CD14-positive monocyte (primary cell): Measurements from ENCODE around the gene LRRC75B. TPM values are rescaled to one million over a fixed set of nuclear protein-coding genes. Genes with fewer than 3 reads are reported as not detected.
"Not testable (repeated sequence)": the region's sequence is repeated elsewhere in the genome, so short reads cannot be mapped to it uniquely, and the experiment has no call there.

ENCODE experiments used
- DNase-seq, 3 donors: peaks; one replicate each; pipeline ENCODE4 v3.0.0-alpha.2; 2011 to 2022
- H2AFZ ChIP-seq: 2 replicates; pipeline ENCODE4 v1.6.0; 2012; ENCODE audit warnings: mild to moderate bottlenecking, low read depth, low read length, inconsistent platforms; ENCODE audit not compliant: insufficient read depth, poor library complexity, severe bottlenecking
- H3K27ac ChIP-seq, 2 donors: 1 replicate in 1 of 2; 2 replicates in 1 of 2; pipeline ENCODE4 v1.5.1; 2012 to 2013; ENCODE audit warnings: low read length in 2 of 2, control low read depth in 1 of 2, inconsistent platforms in 1 of 2, low read depth in 1 of 2, mild to moderate bottlenecking in 1 of 2
- H3K27me3 ChIP-seq, 2 donors: one replicate each; pipeline versions ENCODE4 v1.6.0 to v1.6.1; 2011 to 2013; ENCODE audit warnings: low read length in 2 of 2; ENCODE audit not compliant: control insufficient read depth in 2 of 2, insufficient read depth in 2 of 2
- H3K36me3 ChIP-seq, 2 donors: replicated peaks in 1 of 2; 1 replicate in 1 of 2; 2 replicates in 1 of 2; pipeline versions ENCODE4 v1.5.1 to v1.6.1; 2012 to 2013; ENCODE audit warnings: low read length in 2 of 2, control low read depth in 1 of 2, inconsistent platforms in 1 of 2, mild to moderate bottlenecking in 1 of 2; ENCODE audit not compliant: insufficient read depth in 2 of 2, control insufficient read depth in 1 of 2
- H3K4me1 ChIP-seq, 2 donors: 1 replicate in 1 of 2; 2 replicates in 1 of 2; pipeline versions ENCODE4 v1.5.1 to v1.6.1; 2012 to 2013; ENCODE audit warnings: low read length in 2 of 2, control low read depth in 1 of 2, inconsistent platforms in 1 of 2, mild to moderate bottlenecking in 1 of 2, moderate library complexity in 1 of 2; ENCODE audit not compliant: insufficient read depth in 2 of 2, control insufficient read depth in 1 of 2
- H3K4me2 ChIP-seq: replicated peaks from 2 replicates; pipeline ENCODE3; 2012; ENCODE audit warnings: low read length, moderate library complexity, mild to moderate bottlenecking; ENCODE audit not compliant: poor library complexity, severe bottlenecking; ENCODE audit errors: extremely low read depth
- H3K4me3 ChIP-seq, 3 experiments: fragments of 200-600 bp in 1 of 3; sonication (generic) in 1 of 3; replicated peaks in 1 of 3; 1 replicate in 2 of 3; 2 replicates in 1 of 3; pipeline ENCODE4 v1.5.1; 2011 to 2013; ENCODE audit warnings: low read length in 3 of 3, mild to moderate bottlenecking in 3 of 3, control low read depth in 2 of 3, low read depth in 2 of 3, inconsistent platforms in 1 of 3, moderate library complexity in 1 of 3
- H3K79me2 ChIP-seq: 2 replicates; pipeline ENCODE4 v1.6.0; 2012; ENCODE audit warnings: mild to moderate bottlenecking, control low read depth, inconsistent platforms, low read length, moderate library complexity; ENCODE audit not compliant: insufficient read depth
- H3K9ac ChIP-seq: 2 replicates; pipeline ENCODE4 v1.6.0; 2017; ENCODE audit warnings: low read length, mild to moderate bottlenecking; ENCODE audit not compliant: insufficient read depth, poor library complexity, severe bottlenecking
- H3K9me3 ChIP-seq, 2 donors: replicated peaks in 1 of 2; 1 replicate in 1 of 2; 2 replicates in 1 of 2; pipeline versions ENCODE4 v1.5.1 to v1.6.1; 2012 to 2013; ENCODE audit warnings: low read length in 2 of 2, control low read depth in 1 of 2; ENCODE audit not compliant: control insufficient read depth in 1 of 2, insufficient read depth in 1 of 2
- H4K20me1 ChIP-seq: 2 replicates; pipeline ENCODE4 v1.6.0; 2012; ENCODE audit warnings: mild to moderate bottlenecking, low read length, control low read depth, moderate library complexity; ENCODE audit not compliant: insufficient read depth
- H3K27ac Mint-ChIP-seq, 7 donors: one replicate each; pipeline ENCODE4 v1.8.0; 2020; ENCODE audit warnings: mild to moderate bottlenecking in 7 of 7, mixed read lengths in 7 of 7, moderate library complexity in 6 of 7, inconsistent platforms in 2 of 7
- H3K27me3 Mint-ChIP-seq, 3 donors: one replicate each; pipeline ENCODE4 v1.8.0; 2021 to 2022; ENCODE audit warnings: low read depth in 3 of 3, mild to moderate bottlenecking in 3 of 3, mixed read lengths in 3 of 3, moderate library complexity in 3 of 3, inconsistent platforms in 1 of 3
- H3K36me3 Mint-ChIP-seq, 2 donors: one replicate each; pipeline ENCODE4 v1.8.0; 2020; ENCODE audit warnings: mixed read lengths in 2 of 2, inconsistent platforms in 1 of 2, mild to moderate bottlenecking in 1 of 2
- H3K4me1 Mint-ChIP-seq: one replicate; pipeline ENCODE4 v1.8.0; 2020; ENCODE audit warnings: mild to moderate bottlenecking, mixed read lengths
- H3K4me3 Mint-ChIP-seq, 2 donors: one replicate each; pipeline ENCODE4 v1.8.0; 2020; ENCODE audit warnings: mild to moderate bottlenecking in 2 of 2, mixed read lengths in 2 of 2, moderate library complexity in 1 of 2
- H3K9me3 Mint-ChIP-seq, 7 donors: one replicate each; pipeline ENCODE4 v1.8.0; 2020 to 2022; ENCODE audit warnings: mixed read lengths in 7 of 7, mild to moderate bottlenecking in 6 of 7, moderate library complexity in 6 of 7, inconsistent platforms in 2 of 7
- WGBS: methylation state at CpG from one replicate; pipeline ENCODE4 v1.1.5; 2013; ENCODE audit warnings: missing lambda C conversion rate; ENCODE audit not compliant: insufficient coverage; 5-methylcytosine and 5-hydroxymethylcytosine counted together
- intact Hi-C, 2 donors: fragments of 100-400 bp; cut with micrococcal nuclease; formaldehyde crosslinking; loops; one replicate each; pipeline versions ENCODE4 v1.15.0 to v1.15.1; 2023
- polyA plus RNA-seq, 3 donors: library from polyadenylated mRNA; depleted of rRNA in 1 of 3; unstranded in 2 of 3; stranded (reverse) in 1 of 3; fragments of 300-500 nt in 2 of 3; fragments of >200 nt in 1 of 3; fragmentation: Illumina TruSeq in 2 of 3; gene quantifications; 1 replicate in 2 of 3; 2 replicates in 1 of 3; pipeline ENCODE4 v1.2.3, GENCODE V29; 2012 to 2021
- TF ChIP-seq, protein P1 (sequence below): fragments of 200-600 bp; IDR thresholded peaks from one replicate; pipeline ENCODE4 v1.8.0; 2022; ENCODE audit warnings: antibody characterized with exemption, mild to moderate bottlenecking

The LRRC75B gene
- polyA plus RNA-seq, 3 donors: 0.20 to 5.2 (median 0.53) TPM

DNA sequence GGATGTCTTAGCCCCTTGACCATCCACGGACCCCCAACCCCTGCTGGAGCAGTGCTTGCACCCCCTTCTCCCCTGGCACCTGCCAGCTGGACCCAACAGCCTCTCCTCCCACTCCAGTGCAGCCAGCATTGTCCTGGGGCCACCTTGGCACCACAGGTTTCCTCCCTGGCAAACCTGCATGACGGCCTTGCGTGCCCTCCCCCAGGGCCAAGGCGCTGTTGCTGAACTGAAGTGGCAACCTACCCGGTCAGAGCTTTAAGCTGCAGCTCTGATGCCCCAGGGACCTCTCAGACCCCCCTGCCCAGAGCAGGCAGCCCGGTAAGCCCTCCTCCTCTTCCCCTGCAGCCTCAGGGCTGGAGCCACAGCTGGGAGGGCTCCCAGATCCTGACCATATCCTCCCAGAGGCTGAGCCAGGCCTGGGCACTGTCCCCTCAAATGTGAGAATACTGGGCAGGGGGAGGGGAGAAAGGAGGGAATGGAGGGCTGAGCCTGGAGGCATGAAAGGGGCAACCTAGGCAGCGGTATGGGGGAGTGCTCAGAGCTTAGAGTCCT is 1.8 kb upstream of the LRRC75B start:
- Histone ChIP-seq H4K20me1 (no peaks in the 10 kb centered on the region), H3K9me3 (no peaks in the 10 kb centered on the region), H3K27me3 (no peaks in the 10 kb centered on the region), H3K79me2 (no peaks in the 10 kb centered on the region), H3K4me2 (no peak overlapping the region), H3K9ac (no peak overlapping the region), H3K36me3 (no peaks in the 10 kb centered on the region), H3K4me1 (peaks cover 8 to 15% of the 10 kb centered on the region in 2 donors), H3K4me3 (no peak overlapping the region), H2AFZ (no peak overlapping the region), H3K27ac (no peak overlapping the region)
- Mint-ChIP-seq H3K27ac (no peak overlapping the region), H3K4me1 (peaks cover 9% of the 10 kb centered on the region), H3K36me3 (no peaks in the 10 kb centered on the region), H3K27me3 (peaks cover 1 to 9% (median 2%) of the 10 kb centered on the region in 3 donors), H3K4me3 (no peak overlapping the region), H3K9me3 (no peaks in the 10 kb centered on the region)
- intact Hi-C loops: no loop called here
- WGBS: 94% methylated on average over 6 of the region's 7 CpGs
- TF ChIP-seq, protein P1, sequence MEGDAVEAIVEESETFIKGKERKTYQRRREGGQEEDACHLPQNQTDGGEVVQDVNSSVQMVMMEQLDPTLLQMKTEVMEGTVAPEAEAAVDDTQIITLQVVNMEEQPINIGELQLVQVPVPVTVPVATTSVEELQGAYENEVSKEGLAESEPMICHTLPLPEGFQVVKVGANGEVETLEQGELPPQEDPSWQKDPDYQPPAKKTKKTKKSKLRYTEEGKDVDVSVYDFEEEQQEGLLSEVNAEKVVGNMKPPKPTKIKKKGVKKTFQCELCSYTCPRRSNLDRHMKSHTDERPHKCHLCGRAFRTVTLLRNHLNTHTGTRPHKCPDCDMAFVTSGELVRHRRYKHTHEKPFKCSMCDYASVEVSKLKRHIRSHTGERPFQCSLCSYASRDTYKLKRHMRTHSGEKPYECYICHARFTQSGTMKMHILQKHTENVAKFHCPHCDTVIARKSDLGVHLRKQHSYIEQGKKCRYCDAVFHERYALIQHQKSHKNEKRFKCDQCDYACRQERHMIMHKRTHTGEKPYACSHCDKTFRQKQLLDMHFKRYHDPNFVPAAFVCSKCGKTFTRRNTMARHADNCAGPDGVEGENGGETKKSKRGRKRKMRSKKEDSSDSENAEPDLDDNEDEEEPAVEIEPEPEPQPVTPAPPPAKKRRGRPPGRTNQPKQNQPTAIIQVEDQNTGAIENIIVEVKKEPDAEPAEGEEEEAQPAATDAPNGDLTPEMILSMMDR: no peak
- DNase-seq: no peak

DNA sequence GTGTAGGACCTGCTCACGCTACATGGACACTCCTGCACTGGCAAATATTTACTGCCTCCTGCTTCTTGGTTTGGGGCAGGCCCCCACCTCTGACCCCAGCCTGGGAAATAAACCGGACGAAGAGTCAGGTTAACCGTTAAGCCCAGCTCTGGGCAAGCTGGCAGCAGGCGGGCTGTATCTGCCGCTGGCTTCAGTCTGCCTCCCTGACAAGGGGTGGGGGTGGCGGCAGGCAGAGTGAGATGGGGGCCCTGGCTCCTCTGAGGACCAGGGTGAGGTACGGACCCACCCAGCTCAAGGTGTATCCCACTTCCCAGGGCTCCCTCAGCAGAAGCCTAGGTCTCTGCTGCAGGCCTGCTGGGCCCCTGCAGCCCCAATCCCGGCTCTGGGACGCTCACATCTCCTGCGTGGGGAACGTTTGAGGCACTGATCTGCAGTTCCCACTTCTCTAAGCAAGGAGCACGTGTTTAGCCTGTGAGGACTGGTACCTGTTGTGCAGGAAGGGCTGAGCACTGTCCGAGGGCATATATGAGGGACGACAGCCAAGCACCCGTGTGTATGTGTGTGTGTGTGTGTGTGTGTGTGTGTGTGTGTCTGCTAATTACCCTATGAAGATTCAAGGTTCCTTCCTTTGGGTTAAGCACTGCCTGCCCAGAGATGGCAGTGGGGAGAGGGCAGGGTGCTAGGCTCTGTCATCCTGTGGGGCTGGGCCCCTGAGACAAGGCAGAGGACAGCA is 1.1 kb upstream of the LRRC75B start:
- Histone ChIP-seq H3K9ac (no peak overlapping the region), H3K27me3 (no peaks in the 10 kb centered on the region), H3K4me1 (peaks cover 8 to 15% of the 10 kb centered on the region in 2 donors), H4K20me1 (no peaks in the 10 kb centered on the region), H3K9me3 (no peaks in the 10 kb centered on the region), H3K4me3 (no peak overlapping the region), H3K79me2 (no peaks in the 10 kb centered on the region), H2AFZ (no peak overlapping the region), H3K36me3 (no peaks in the 10 kb centered on the region), H3K27ac (no peak overlapping the region), H3K4me2 (no peak overlapping the region)
- intact Hi-C loops: no loop called here
- WGBS: 67% methylated on average over 13 of the region's 16 CpGs
- DNase-seq: no peak
- no peak overlapping the region for H3K27ac Mint-ChIP-seq
- peaks cover 9% of the 10 kb centered on the region for H3K4me1 Mint-ChIP-seq
- TF ChIP-seq, protein P1: no peak
- peak overlapping the region in 1 of 2 donors; percentile 72 for H3K4me3 Mint-ChIP-seq
- H3K9me3 Mint-ChIP-seq: no peaks in the 10 kb centered on the region
- peaks cover under 1 to 9% (median 2%) of the 10 kb centered on the region in 3 donors for H3K27me3 Mint-ChIP-seq
- no peaks in the 10 kb centered on the region for H3K36me3 Mint-ChIP-seq

DNA sequence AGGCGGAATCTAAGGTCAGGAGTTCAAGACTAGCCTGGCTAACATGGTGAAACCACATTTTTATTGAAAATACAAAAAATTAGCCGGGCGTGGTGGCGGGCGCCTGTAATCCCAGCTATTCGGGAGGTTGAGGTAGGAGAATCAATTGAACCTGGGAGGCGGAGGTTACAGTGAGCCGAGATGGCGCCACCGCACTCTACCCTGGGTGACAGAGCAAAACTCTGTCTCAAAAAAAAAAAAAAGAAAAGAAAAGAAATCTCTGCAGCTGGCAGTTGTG is 624 bp upstream of the LRRC75B start:
- WGBS: 92% methylated on average over 8 of the region's 10 CpGs
- H4K20me1 ChIP-seq, H3K27me3 ChIP-seq, H3K36me3 ChIP-seq, H3K79me2 ChIP-seq, H3K27ac ChIP-seq, DNase-seq, H3K36me3 Mint-ChIP-seq, H3K27me3 Mint-ChIP-seq, H3K4me1 Mint-ChIP-seq, H3K9me3 ChIP-seq, intact Hi-C loops, H3K9me3 Mint-ChIP-seq: not testable (repeated sequence)
- peak overlapping the region in 1 of 7 donors; percentile 78 for H3K27ac Mint-ChIP-seq
- H3K4me3 Mint-ChIP-seq: peak overlapping the region; percentile 72 to 81
- Histone ChIP-seq H3K9ac (peak overlapping the region; percentile 80), H3K4me3 (peak overlapping the region in 2 of 3 experiments; percentile 42 to 77), H3K4me1 (peaks cover 8 to 15% of the 10 kb centered on the region in 2 donors), H3K4me2 (peak overlapping the region; percentile 84), H2AFZ (peak overlapping the region; percentile 85)
